Left kidney (tissue), 2 donors: ENCODE measurements around the gene LCLAT1. TPM values are rescaled to one million over a fixed set of nuclear protein-coding genes. Genes with fewer than 3 reads are reported as not detected.
"Not testable (repeated sequence)": the region's sequence is repeated elsewhere in the genome, so short reads cannot be mapped to it uniquely, and the experiment has no call there.

Experiments used
- DNase-seq: peaks from one replicate; pipeline ENCODE4 v3.0.0-alpha.2; 2013
- polyA plus RNA-seq: library from polyadenylated mRNA; unstranded; fragments of 120-200 nt; gene quantifications from one replicate; pipeline ENCODE4 v1.2.1, GENCODE V29; 2013; ENCODE audit not compliant: insufficient read length

The LCLAT1 gene
- polyA plus RNA-seq, 1 donor: 22.9 TPM

GRCh38 chr2:30643013-30643412, 196.0 kb downstream of the LCLAT1 start:
- DNase-seq: not testable (repeated sequence)

- DNase-seq: no peak
Measured at GRCh38 chr2:30643674-30644073, 196.6 kb downstream of the LCLAT1 start.

GRCh38 chr2:30645081-30645744, 198.2 kb downstream of the LCLAT1 start:
- no peak for DNase-seq

- no peak for DNase-seq
Measured at GRCh38 chr2:30645745-30646119, 198.7 kb downstream of the LCLAT1 start.

GRCh38 chr2:30647752-30648457, 200.9 kb downstream of the LCLAT1 start:
- no peak for DNase-seq

- DNase-seq: no peak
Measured at GRCh38 chr2:30649278-30649677, 202.2 kb downstream of the LCLAT1 start.

GRCh38 chr2:30649828-30650227, 202.8 kb downstream of the LCLAT1 start:
- DNase-seq: no peak

GRCh38 chr2:30652271-30652915, 205.3 kb downstream of the LCLAT1 start:
- DNase-seq: no peak

GRCh38 chr2:30653847-30654246, 206.8 kb downstream of the LCLAT1 start:
- no peak for DNase-seq

- DNase-seq: no peak
Measured at GRCh38 chr2:30654404-30654803, 207.4 kb downstream of the LCLAT1 start.

GRCh38 chr2:30655211-30655610, 208.2 kb downstream of the LCLAT1 start:
- no peak for DNase-seq

GRCh38 chr2:30655660-30656059, 208.6 kb downstream of the LCLAT1 start:
- DNase-seq: no peak

GRCh38 chr2:30656079-30656478, 209.0 kb downstream of the LCLAT1 start:
- DNase-seq: no peak

GRCh38 chr2:30661173-30662107, 214.4 kb downstream of the LCLAT1 start:
- DNase-seq: no peak

- peak; percentile 46 for DNase-seq
Measured at GRCh38 chr2:30662268-30663131, 215.5 kb downstream of the LCLAT1 start.

- DNase-seq: no peak
Measured at GRCh38 chr2:30663321-30663720, 216.3 kb downstream of the LCLAT1 start.

GRCh38 chr2:30663806-30664205, 216.8 kb downstream of the LCLAT1 start:
- DNase-seq: no peak

- DNase-seq: no peak
Measured at GRCh38 chr2:30664761-30665358, 217.8 kb downstream of the LCLAT1 start.

- DNase-seq: no peak
Measured at GRCh38 chr2:30665761-30666265, 218.8 kb downstream of the LCLAT1 start.

GRCh38 chr2:30666266-30666874, 219.3 kb downstream of the LCLAT1 start:
- no peak for DNase-seq
